SK-N-SH (cell line): Measurements from ENCODE around the gene LRCH4. TPM values are rescaled to one million over a fixed set of nuclear protein-coding genes. Genes with fewer than 3 reads are reported as not detected.

Experiments used
- CTCF ChIA-PET: fragments of 300-600, 350-600 bp; formaldehyde crosslinking; extraction: SDS; loops from one replicate; lab custom pipeline; 2021; lab: Yijun Ruan, JAX
- POLR2A ChIA-PET: fragments of 350-600 bp; sonication (Branson Sonifier 250); formaldehyde crosslinking; extraction: SDS; loops from one replicate; lab custom pipeline; 2020; ENCODE audit warnings: antibody characterized with exemption, inconsistent platforms; lab: Yijun Ruan, JAX
- DNase-seq: peaks from one replicate; pipeline ENCODE4 v3.0.0; 2012
- H2AFZ ChIP-seq: fragments of 200-600 bp; sonication (generic); 2 replicates; pipeline ENCODE4 v1.8.1; 2016; ENCODE audit warnings: antibody characterized with exemption, mild to moderate bottlenecking, low read depth
- H3F3A ChIP-seq: fragments of 200-600 bp; sonication (generic); replicated peaks from 2 replicates; pipeline ENCODE3; 2016; ENCODE audit warnings: antibody characterized with exemption, mild to moderate bottlenecking; ENCODE audit not compliant: insufficient read depth
- H3K27ac ChIP-seq, 2 experiments: fragments of 200-500 bp in 1 of 2; fragments of 200-600 bp in 1 of 2; sonication (Bioruptor generic) in 1 of 2; sonication (generic), shearing (Covaris generic) in 1 of 2; 2 replicates each; pipeline versions ENCODE4 v1.5.1 to v1.6.1; 2014 to 2016; ENCODE audit warnings: low read depth in 2 of 2, inconsistent platforms in 1 of 2, low read length in 1 of 2, mild to moderate bottlenecking in 1 of 2, mixed read lengths in 1 of 2
- H3K27me3 ChIP-seq: fragments of 200-600 bp; sonication (generic), shearing (Covaris generic); 2 replicates; pipeline ENCODE4 v1.6.1; 2016; ENCODE audit warnings: mixed run types; ENCODE audit not compliant: insufficient read depth
- H3K36me3 ChIP-seq, 2 experiments: fragments of 200-500 bp in 1 of 2; fragments of 200-600 bp in 1 of 2; sonication (Bioruptor generic) in 1 of 2; sonication (generic) in 1 of 2; replicated peaks in 1 of 2; 2 replicates each; pipeline versions ENCODE3 to v1.5.1; 2014 to 2016; ENCODE audit warnings: low read length in 1 of 2, mild to moderate bottlenecking in 1 of 2; ENCODE audit not compliant: insufficient read depth in 2 of 2, control insufficient read depth in 1 of 2
- H3K4me1 ChIP-seq, 2 experiments: fragments of 200-500 bp in 1 of 2; fragments of 200-600 bp in 1 of 2; sonication (Bioruptor generic) in 1 of 2; sonication (generic), shearing (Covaris generic) in 1 of 2; 2 replicates each; pipeline versions ENCODE4 v1.5.1 to v1.6.1; 2014 to 2016; ENCODE audit warnings: low read depth in 1 of 2, low read length in 1 of 2, mixed run types in 1 of 2; ENCODE audit not compliant: insufficient read depth in 2 of 2, control insufficient read depth in 1 of 2
- H3K4me2 ChIP-seq: fragments of 200-600 bp; sonication (generic), shearing (Covaris generic); 2 replicates; pipeline ENCODE4 v1.6.1; 2017; ENCODE audit warnings: mixed run types
- H3K4me3 ChIP-seq, 2 experiments: fragments of 200-500 bp in 1 of 2; fragments of 200-600 bp in 1 of 2; sonication (Bioruptor generic) in 1 of 2; sonication (generic), shearing (Covaris generic) in 1 of 2; 2 replicates each; pipeline versions ENCODE4 v1.5.1 to v1.8.1; 2014 to 2016; ENCODE audit warnings: low read depth in 2 of 2, inconsistent platforms in 1 of 2, low read length in 1 of 2, mild to moderate bottlenecking in 1 of 2, mixed read lengths in 1 of 2, moderate library complexity in 1 of 2
- H3K79me2 ChIP-seq: fragments of 200-600 bp; sonication (generic); 2 replicates; pipeline ENCODE4 v1.8.1; 2017; ENCODE audit warnings: mild to moderate bottlenecking; ENCODE audit not compliant: insufficient read depth
- H3K9ac ChIP-seq: fragments of 200-600 bp; sonication (generic); 2 replicates; pipeline ENCODE4 v1.6.1; 2017; ENCODE audit warnings: mixed run types
- H3K9me2 ChIP-seq: fragments of 200-600 bp; sonication (generic); 2 replicates; pipeline ENCODE4 v1.6.1; 2017; ENCODE audit warnings: mixed run types
- H3K9me3 ChIP-seq: fragments of 200-600 bp; sonication (generic); 2 replicates; pipeline ENCODE4 v1.6.1; 2017; ENCODE audit warnings: mixed run types, mild to moderate bottlenecking, moderate library complexity
- H4K20me1 ChIP-seq: fragments of 200-600 bp; sonication (generic); 2 replicates; pipeline ENCODE4 v1.6.1; 2017; ENCODE audit warnings: mild to moderate bottlenecking, mixed run types; ENCODE audit not compliant: insufficient read depth
- CTCF ChIP-seq: fragments of 200-600 bp; sonication (generic); IDR thresholded peaks from 2 replicates; pipeline ENCODE4 v1.6.1; 2017; ENCODE audit warnings: antibody characterized with exemption, mild to moderate bottlenecking, moderate library complexity
- FOSL2 ChIP-seq: IDR thresholded peaks from 2 replicates; pipeline ENCODE4 v1.4.0; 2012; ENCODE audit warnings: low read depth, mild to moderate bottlenecking, moderate library complexity, borderline replicate concordance
- GABPA ChIP-seq: IDR thresholded peaks from 2 replicates; pipeline ENCODE4 v1.4.0; 2012; ENCODE audit warnings: low read depth, mild to moderate bottlenecking
- MEF2A ChIP-seq: IDR thresholded peaks from 2 replicates; pipeline ENCODE4 v1.4.0; 2012; ENCODE audit warnings: low read depth, borderline replicate concordance
- RAD21 ChIP-seq: IDR thresholded peaks from 2 replicates; pipeline ENCODE4 v1.6.1; 2012; ENCODE audit warnings: mild to moderate bottlenecking, low read length
- RFX5 ChIP-seq: IDR thresholded peaks from 2 replicates; pipeline ENCODE4 v1.6.1; 2012; ENCODE audit warnings: mild to moderate bottlenecking, improper control_type of control experiment, low read length
- SIN3A ChIP-seq: IDR thresholded peaks from 2 replicates; pipeline ENCODE4 v1.6.1; 2012; ENCODE audit warnings: low read depth, mild to moderate bottlenecking, low read length, moderate library complexity, borderline replicate concordance
- TAF1 ChIP-seq: IDR thresholded peaks from 2 replicates; pipeline ENCODE4 v1.6.1; 2012; ENCODE audit warnings: low read depth, mild to moderate bottlenecking, low read length, moderate library complexity, borderline replicate concordance
- TCF12 ChIP-seq: IDR thresholded peaks from 2 replicates; pipeline ENCODE4 v1.4.0; 2012
- USF2 ChIP-seq: fragments of 150-350 bp; IDR thresholded peaks from 2 replicates; pipeline ENCODE4 v1.6.1; 2017; ENCODE audit warnings: antibody characterized with exemption, low read length, low read depth, borderline replicate concordance
- YY1 ChIP-seq: IDR thresholded peaks from 2 replicates; pipeline ENCODE4 v1.4.0; 2012; ENCODE audit warnings: low read depth, mild to moderate bottlenecking
- WGBS: methylation state at CpG from one replicate; pipeline ENCODE4 v1.1.6; 2017; ENCODE audit warnings: low lambda C conversion rate; 5-methylcytosine and 5-hydroxymethylcytosine counted together
- polyA plus RNA-seq, 3 experiments: library from polyadenylated mRNA; depleted of rRNA; stranded (reverse); fragments of >200 nt; gene quantifications; 2 replicates each; pipeline ENCODE4 v1.2.3, GENCODE V29; 2012

LRCH4 gene
- polyA plus RNA-seq, 1 of the 3 experiments (the other 2 are of a cell fraction): 29.8 TPM

GRCh38 chr7:100598425-100598824 is 12.5 kb upstream of the LRCH4 start (continued):
- TF ChIP-seq RFX5 (no peak), FOSL2 (no peak), CTCF (no peak), RAD21 (no peak)

GRCh38 chr7:100595188-100595587 is 9.3 kb upstream of the LRCH4 start:
- Histone ChIP-seq H3K9ac (no peak overlapping the region), H4K20me1 (no peaks in the 10 kb centered on the region), H3K27me3 (no peaks in the 10 kb centered on the region), H3K36me3 (no peaks in the 10 kb centered on the region), H3K4me2 (no peak overlapping the region), H3F3A (no peaks in the 10 kb centered on the region), H3K27ac (no peak overlapping the region), H2AFZ (no peak overlapping the region), H3K4me1 (peaks cover 0 to 4% of the 10 kb centered on the region in 2 experiments; a peak in 1 of 4 replicates), H3K4me3 (no peak overlapping the region), H3K9me3 (no peaks in the 10 kb centered on the region), H3K79me2 (no peaks in the 10 kb centered on the region), H3K9me2 (no peaks in the 10 kb centered on the region)
- POLR2A ChIA-PET: interaction anchor here (1.5 to 1.9 kb wide), 2 partner anchors 9 to 167 kb away, joined by 4 to 6 read pairs; partner anchors contain the start of genes FBXO24, LRCH4 and ZCWPW1
- WGBS: 97% methylated on average over 7 of the region's 7 CpGs
- DNase-seq: no peak
- CTCF ChIA-PET: interaction anchor here (0.9 to 1.8 kb wide), 8 partner anchors 8 to 129 kb away, joined by 3 to 9 read pairs (median 4); no protein-coding TSS in a partner anchor
- TF ChIP-seq SIN3A: no peak
- TF ChIP-seq USF2: no peak
- TF ChIP-seq TCF12: no peak
- no peak for TF ChIP-seq RAD21
- TF ChIP-seq TAF1: no peak
- no peak for TF ChIP-seq YY1
- TF ChIP-seq RFX5: no peak
- TF ChIP-seq MEF2A: no peak
- TF ChIP-seq GABPA: no peak

GRCh38 chr7:100591596-100591995 is 5.7 kb upstream of the LRCH4 start:
- no peak for DNase-seq
- ChIA-PET POLR2A (no interaction called here), CTCF (interaction anchor here (0.8 to 11.9 kb wide), 9 partner anchors 8 to 114 kb away, joined by 3 to 149 read pairs (median 4); partner anchors contain the start of genes PCOLCE and POP7)
- Histone ChIP-seq H3K9me2 (no peaks in the 10 kb centered on the region), H3F3A (peaks cover 7% of the 10 kb centered on the region), H3K9ac (no peak overlapping the region), H3K9me3 (no peaks in the 10 kb centered on the region), H3K4me3 (no peak overlapping the region), H3K36me3 (no peaks in the 10 kb centered on the region), H3K4me2 (no peak overlapping the region), H3K79me2 (no peaks in the 10 kb centered on the region), H3K4me1 (no peaks in the 10 kb centered on the region; a peak in 1 of 4 replicates), H3K27ac (no peak overlapping the region), H4K20me1 (no peaks in the 10 kb centered on the region), H2AFZ (no peak overlapping the region), H3K27me3 (no peaks in the 10 kb centered on the region)
- WGBS: 93% methylated on average over 17 of the region's 17 CpGs
- TF ChIP-seq RFX5: no peak
